GM23248 (cell line): ENCODE results near the gene ZC3H12D. TPM values are rescaled to one million over a fixed set of nuclear protein-coding genes. Genes with fewer than 3 reads are reported as not detected.

Source experiments
- DNase-seq: peaks from one replicate; pipeline ENCODE4 v3.0.0-alpha.2; 2015
- H2AFZ ChIP-seq: fragments of 200-600 bp; sonication (generic); 2 replicates; pipeline ENCODE4 v1.6.1; 2016; ENCODE audit warnings: antibody characterized with exemption
- H3F3A ChIP-seq: fragments of 200-600 bp; sonication (generic); 2 replicates; pipeline ENCODE4 v1.6.1; 2016; ENCODE audit warnings: mild to moderate bottlenecking, antibody characterized with exemption, mixed run types; ENCODE audit not compliant: insufficient read depth
- H3K27ac ChIP-seq: fragments of 200-600 bp; sonication (generic); 2 replicates; pipeline ENCODE4 v1.5.1; 2016; ENCODE audit warnings: mild to moderate bottlenecking
- H3K27me3 ChIP-seq: fragments of 200-600 bp; sonication (generic); replicated peaks from 2 replicates; pipeline ENCODE4 v1.6.1; 2016; ENCODE audit warnings: mild to moderate bottlenecking; ENCODE audit not compliant: insufficient read depth
- H3K36me3 ChIP-seq: fragments of 200-600 bp; sonication (generic); 2 replicates; pipeline ENCODE4 v1.6.1; 2016; ENCODE audit warnings: low read depth, mild to moderate bottlenecking
- H3K4me1 ChIP-seq: fragments of 200-600 bp; sonication (generic); 2 replicates; pipeline ENCODE4 v1.6.1; 2016; ENCODE audit warnings: mild to moderate bottlenecking; ENCODE audit not compliant: insufficient read depth
- H3K4me2 ChIP-seq: fragments of 200-600 bp; sonication (generic); one replicate; pipeline ENCODE4 v1.6.1; 2016; ENCODE audit warnings: mild to moderate bottlenecking; ENCODE audit not compliant: unreplicated experiment
- H3K4me3 ChIP-seq: fragments of 200-600 bp; sonication (generic); 2 replicates; pipeline ENCODE4 v1.5.1; 2016; ENCODE audit warnings: mild to moderate bottlenecking
- H3K79me2 ChIP-seq: fragments of 200-600 bp; sonication (generic); 2 replicates; pipeline ENCODE4 v1.6.1; 2016; ENCODE audit warnings: mild to moderate bottlenecking; ENCODE audit not compliant: insufficient read depth
- H3K9ac ChIP-seq: fragments of 200-600 bp; sonication (generic); 2 replicates; pipeline ENCODE4 v1.6.1; 2016; ENCODE audit warnings: mild to moderate bottlenecking
- H3K9me2 ChIP-seq: fragments of 200-600 bp; sonication (generic); 2 replicates; pipeline ENCODE4 v1.6.1; 2016; ENCODE audit warnings: mixed run types, mild to moderate bottlenecking, moderate library complexity; ENCODE audit not compliant: insufficient read depth
- H3K9me3 ChIP-seq: fragments of 200-600 bp; sonication (generic); one replicate; pipeline ENCODE4 v1.6.1; 2017; ENCODE audit warnings: low read depth
- H4K20me1 ChIP-seq: fragments of 200-600 bp; sonication (generic); 2 replicates; pipeline ENCODE4 v1.6.0; 2016; ENCODE audit not compliant: insufficient read depth
- EZH2 ChIP-seq: fragments of 200-600 bp; sonication (generic); IDR thresholded peaks from 2 replicates; pipeline ENCODE4 v1.6.1; 2018; ENCODE audit warnings: antibody characterized with exemption, mild to moderate bottlenecking; ENCODE audit not compliant: insufficient read depth, poor library complexity, severe bottlenecking
- EZH2phosphoT487 ChIP-seq: fragments of 200-600 bp; sonication (generic); IDR thresholded peaks from 2 replicates; pipeline ENCODE4 v1.6.1; 2018; ENCODE audit warnings: antibody characterized with exemption, moderate library complexity, mild to moderate bottlenecking, low read depth; ENCODE audit not compliant: insufficient read depth
- WGBS, 2 experiments: methylation state at CpG; one replicate each; pipeline ENCODE4 v1.1.6; 2015 to 2017; ENCODE audit warnings: low lambda C conversion rate in 2 of 2, low coverage in 1 of 2; ENCODE audit errors: missing lambda C conversion rate in 2 of 2; 5-methylcytosine and 5-hydroxymethylcytosine counted together
- in situ Hi-C: fragments of 300-500 bp; cut with MboI; formaldehyde crosslinking; loops from 2 replicates; pipeline ENCODE4 v1.15.0; 2020
- polyA plus RNA-seq: library from polyadenylated mRNA; unstranded; fragments of >200 nt; fragmentation: Nextera tagmentation; extraction: Ambion mirVana; gene quantifications from 2 replicates; pipeline ENCODE4 v1.2.1, GENCODE V29; 2016
- total RNA-seq: library from RNA; depleted of rRNA; stranded (reverse); fragments of >200 nt; shearing (Covaris generic); gene quantifications from 2 replicates; pipeline ENCODE4 v1.2.3, GENCODE V29; 2014

Gene ZC3H12D
- total and polyA plus RNA-seq, 2 experiments from 2014 or later, result 0.54 TPM; not detected in 1

DNA sequence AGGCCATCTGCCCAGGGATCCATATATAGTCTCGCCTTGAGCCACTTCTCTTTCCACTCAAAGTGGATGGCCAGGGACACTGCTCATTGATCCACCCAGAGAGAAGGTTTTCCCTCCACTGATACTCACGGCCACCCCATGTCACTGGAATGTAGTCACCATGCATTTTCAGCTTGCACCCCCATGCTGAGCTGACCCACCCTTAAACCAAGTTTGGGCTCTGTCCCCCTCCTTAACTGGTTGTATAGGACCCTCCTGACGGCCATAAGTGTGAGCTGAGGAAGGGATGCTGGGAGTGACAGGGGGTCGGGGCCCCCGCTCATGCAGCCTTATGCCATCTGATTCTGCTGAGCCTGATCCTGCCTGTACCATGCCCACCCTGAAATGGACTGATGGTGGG lies 59.1 kb downstream of the ZC3H12D start:
- no peak overlapping the region for H3K27ac ChIP-seq
- in situ Hi-C loops, result loop anchor here (5.0 to 25.0 kb wide), 3 partner anchors 333 to 838 kb away; no protein-coding TSS in a partner anchor
- 0 out of 2 replicates have a peak, but pooled peaks cover 4% of the 10 kb centered on the region for H3K4me1 ChIP-seq
- H3K9me2 ChIP-seq, result no peaks in the 10 kb centered on the region
- no peak for TF ChIP-seq EZH2phosphoT487
- no peak for TF ChIP-seq EZH2
- no peak overlapping the region for H3K4me2 ChIP-seq
- no peak overlapping the region for H3K9ac ChIP-seq
- H3K36me3 ChIP-seq, result no peaks in the 10 kb centered on the region
- H3K27me3 ChIP-seq, result no peaks in the 10 kb centered on the region
- H4K20me1 ChIP-seq, result no peaks in the 10 kb centered on the region
- no peaks in the 10 kb centered on the region for H3F3A ChIP-seq
- H2AFZ ChIP-seq, result no peak overlapping the region
- DNase-seq, result no peak
- H3K4me3 ChIP-seq, result no peak overlapping the region
- no peaks in the 10 kb centered on the region for H3K79me2 ChIP-seq
- WGBS, 2 experiments, result 91 to 92% methylated on average over 5 of the region's 5 CpGs
- H3K9me3 ChIP-seq, result no peaks in the 10 kb centered on the region

GRCh38 chr6:149425224-149425623 lies 59.6 kb downstream of the ZC3H12D start:
- Histone ChIP-seq H3K9ac (no peak overlapping the region), H3F3A (no peaks in the 10 kb centered on the region), H2AFZ (no peak overlapping the region), H3K4me3 (no peak overlapping the region), H3K27ac (no peak overlapping the region), H3K27me3 (no peaks in the 10 kb centered on the region), H3K9me3 (no peaks in the 10 kb centered on the region), H3K9me2 (no peaks in the 10 kb centered on the region), H3K4me2 (no peak overlapping the region), H3K79me2 (no peaks in the 10 kb centered on the region), H3K4me1 (0 out of 2 replicates have a peak, but pooled peaks cover 4% of the 10 kb centered on the region), H4K20me1 (no peaks in the 10 kb centered on the region), H3K36me3 (no peaks in the 10 kb centered on the region)
- DNase-seq, result no peak
- no peak for TF ChIP-seq EZH2
- no peak for TF ChIP-seq EZH2phosphoT487
- WGBS, 2 experiments, result 88 to 90% methylated on average over 8 of the region's 8 CpGs
- in situ Hi-C loops, result loop anchor here (5.0 to 25.0 kb wide), 3 partner anchors 333 to 838 kb away; no protein-coding TSS in a partner anchor

GRCh38 chr6:149423964-149424440 lies 60.8 kb downstream of the ZC3H12D start:
- Histone ChIP-seq H3K4me3 (peak overlapping the region; percentile 58), H2AFZ (peak overlapping the region; percentile 86), H3K9me3 (no peaks in the 10 kb centered on the region), H3K4me2 (peak overlapping the region; percentile 79), H3F3A (no peaks in the 10 kb centered on the region), H3K36me3 (no peaks in the 10 kb centered on the region), H3K79me2 (no peaks in the 10 kb centered on the region), H3K9ac (peak overlapping the region; percentile 28), H3K27me3 (no peaks in the 10 kb centered on the region), H3K27ac (no peak overlapping the region), H4K20me1 (no peaks in the 10 kb centered on the region), H3K4me1 (0 out of 2 replicates have a peak, but pooled peaks cover 4% of the 10 kb centered on the region), H3K9me2 (no peaks in the 10 kb centered on the region)
- in situ Hi-C loops, result no loop called here
- WGBS, 2 experiments, result 11 to 18% methylated on average over 7 of the region's 7 CpGs
- peak; percentile 12 for DNase-seq
- TF ChIP-seq EZH2phosphoT487 (no peak), EZH2 (no peak)

DNA sequence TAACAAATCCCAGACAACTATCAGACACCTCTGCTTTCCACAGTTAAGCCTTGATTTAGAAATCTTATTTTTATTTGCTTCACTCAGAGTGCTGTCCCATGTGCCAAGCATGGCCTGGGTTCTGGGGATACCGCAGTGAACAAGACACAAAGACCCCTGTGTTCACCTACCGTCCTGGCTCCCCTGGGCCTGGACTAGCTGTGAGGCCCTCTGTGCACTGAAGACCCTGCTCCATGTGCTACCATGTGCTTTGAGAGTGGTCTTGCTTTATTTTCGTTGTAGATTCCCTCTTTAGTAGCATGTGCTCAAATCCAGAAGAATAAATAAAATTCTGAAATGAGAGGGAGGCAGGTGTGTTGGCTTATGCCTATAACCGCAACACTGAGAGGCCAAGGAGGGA lies 62.2 kb downstream of the ZC3H12D start:
- H3K9me2 ChIP-seq, result no peaks in the 10 kb centered on the region
- no peak for TF ChIP-seq EZH2phosphoT487
- no peak for TF ChIP-seq EZH2
- H3K9me3 ChIP-seq, result no peaks in the 10 kb centered on the region
- no peaks in the 10 kb centered on the region for H3K79me2 ChIP-seq
- DNase-seq, result no peak
- H3K4me2 ChIP-seq, result no peak overlapping the region
- WGBS, 2 experiments, result 85 to 88% methylated on average over 4 of the region's 4 CpGs
- H3K27me3 ChIP-seq, result no peaks in the 10 kb centered on the region
- H4K20me1 ChIP-seq, result no peaks in the 10 kb centered on the region
- 0 out of 2 replicates have a peak, but pooled peaks cover 4% of the 10 kb centered on the region for H3K4me1 ChIP-seq
- no peak overlapping the region for H3K9ac ChIP-seq
- no peaks in the 10 kb centered on the region for H3F3A ChIP-seq
- no peak overlapping the region for H3K27ac ChIP-seq
- H2AFZ ChIP-seq, result no peak overlapping the region
- H3K4me3 ChIP-seq, result no peak overlapping the region
- in situ Hi-C loops, result no loop called here
- H3K36me3 ChIP-seq, result no peaks in the 10 kb centered on the region

DNA sequence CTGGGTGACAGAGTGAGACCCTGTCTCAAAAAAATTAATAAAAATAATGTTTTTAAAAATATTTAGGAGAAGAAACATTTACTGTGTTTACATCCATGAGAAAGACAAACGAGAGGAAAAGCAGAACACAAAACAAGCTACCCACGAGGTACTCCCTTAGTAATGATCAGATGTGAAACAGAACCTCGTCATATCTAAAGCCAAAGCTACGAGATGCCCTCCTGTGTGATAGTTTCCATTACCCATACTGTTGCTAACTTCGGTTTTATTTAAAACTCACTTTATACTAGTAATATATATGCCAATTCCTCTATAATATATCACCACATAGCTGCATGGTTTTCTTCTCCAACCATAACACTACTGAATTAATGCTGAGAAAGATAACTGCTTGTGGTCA lies 63.7 kb downstream of the ZC3H12D start:
- Histone ChIP-seq H3K36me3 (no peaks in the 10 kb centered on the region), H3K4me2 (no peak overlapping the region), H3K4me3 (no peak overlapping the region), H2AFZ (no peak overlapping the region), H3F3A (0 out of 2 replicates have a peak, but pooled peaks cover 5% of the 10 kb centered on the region), H3K9me2 (no peaks in the 10 kb centered on the region), H3K9me3 (no peaks in the 10 kb centered on the region), H3K27ac (no peak overlapping the region), H3K9ac (no peak overlapping the region), H3K4me1 (0 out of 2 replicates have a peak, but pooled peaks cover 4% of the 10 kb centered on the region), H3K27me3 (no peaks in the 10 kb centered on the region), H4K20me1 (no peaks in the 10 kb centered on the region), H3K79me2 (no peaks in the 10 kb centered on the region)
- in situ Hi-C loops, result no loop called here
- WGBS, 2 experiments, result 56 to 64% methylated on average over 5 of the region's 5 CpGs
- no peak for DNase-seq
- no peak for TF ChIP-seq EZH2
- TF ChIP-seq EZH2phosphoT487, result no peak
